Activated T-cell treated with anti-CD3 and anti-CD28 coated beads, Interleukin-2, amount 50 U/mL, for 48 hours (primary cell): ENCODE measurements around the gene EGFL7.

Source experiments
- DNase-seq, 2 experiments: peaks; one replicate each; pipeline ENCODE4 v3.0.0-alpha.2; 2020

EGFL7 gene

GRCh38 chr9:136673975-136674785 is 11.5 kb downstream of the EGFL7 start:
- no peak for DNase-seq

GRCh38 chr9:136674786-136675349 is 12.2 kb downstream of the EGFL7 start:
- DNase-seq = no peak

DNA sequence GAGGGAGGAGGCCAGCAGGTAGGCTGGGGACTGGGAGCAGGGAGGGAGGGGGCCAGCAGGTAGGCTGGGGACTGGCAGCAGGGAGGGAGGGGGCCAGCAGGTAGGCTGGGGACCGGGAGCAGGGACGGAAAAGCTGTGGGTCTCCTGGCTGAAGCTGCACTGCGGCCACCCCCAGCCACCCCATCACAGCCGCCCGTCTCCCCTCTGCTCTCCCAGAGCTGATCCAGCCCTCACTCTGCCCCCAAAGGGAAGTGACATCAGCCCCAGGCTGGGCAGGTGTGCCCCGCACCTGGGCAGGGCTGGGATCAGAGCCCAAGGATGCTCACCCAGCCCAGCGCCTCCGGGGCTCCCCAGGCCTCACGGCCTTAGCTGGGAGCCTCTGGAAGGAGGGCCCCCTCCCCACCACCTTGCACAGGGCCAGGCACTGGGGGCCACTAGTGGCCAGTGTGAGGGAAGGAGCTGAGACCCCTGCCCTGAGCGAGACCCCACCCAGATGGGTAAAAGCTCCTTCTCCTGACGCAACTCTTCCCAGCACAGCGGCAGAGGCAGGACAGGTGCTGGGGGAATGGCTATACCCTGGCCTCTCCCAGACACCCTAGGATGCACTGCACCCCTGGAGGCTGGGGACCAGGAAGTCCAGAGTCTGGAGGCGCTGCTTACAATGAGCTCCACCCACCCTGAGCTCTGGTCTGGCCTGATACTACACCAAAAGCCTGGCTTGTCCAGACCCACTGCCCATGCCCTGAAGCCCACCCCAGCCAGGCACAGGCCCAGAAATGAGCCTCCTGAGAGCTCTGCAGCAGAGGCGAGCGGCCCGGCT is 13.0 kb downstream of the EGFL7 start:
- DNase-seq = no peak

- no peak for DNase-seq
These were observed 13.6 kb downstream of the EGFL7 start for GRCh38 chr9:136676297-136676794.

- DNase-seq = no peak
These were observed 14.4 kb downstream of the EGFL7 start for GRCh38 chr9:136676920-136677686.

GRCh38 chr9:136678034-136678433 is 15.3 kb downstream of the EGFL7 start:
- DNase-seq = no peak

GRCh38 chr9:136678624-136679023 is 15.9 kb downstream of the EGFL7 start:
- DNase-seq = no peak

- no peak for DNase-seq
These were observed 16.8 kb downstream of the EGFL7 start for GRCh38 chr9:136679431-136679941.

GRCh38 chr9:136681029-136681428 is 18.3 kb downstream of the EGFL7 start:
- DNase-seq = no peak

DNA sequence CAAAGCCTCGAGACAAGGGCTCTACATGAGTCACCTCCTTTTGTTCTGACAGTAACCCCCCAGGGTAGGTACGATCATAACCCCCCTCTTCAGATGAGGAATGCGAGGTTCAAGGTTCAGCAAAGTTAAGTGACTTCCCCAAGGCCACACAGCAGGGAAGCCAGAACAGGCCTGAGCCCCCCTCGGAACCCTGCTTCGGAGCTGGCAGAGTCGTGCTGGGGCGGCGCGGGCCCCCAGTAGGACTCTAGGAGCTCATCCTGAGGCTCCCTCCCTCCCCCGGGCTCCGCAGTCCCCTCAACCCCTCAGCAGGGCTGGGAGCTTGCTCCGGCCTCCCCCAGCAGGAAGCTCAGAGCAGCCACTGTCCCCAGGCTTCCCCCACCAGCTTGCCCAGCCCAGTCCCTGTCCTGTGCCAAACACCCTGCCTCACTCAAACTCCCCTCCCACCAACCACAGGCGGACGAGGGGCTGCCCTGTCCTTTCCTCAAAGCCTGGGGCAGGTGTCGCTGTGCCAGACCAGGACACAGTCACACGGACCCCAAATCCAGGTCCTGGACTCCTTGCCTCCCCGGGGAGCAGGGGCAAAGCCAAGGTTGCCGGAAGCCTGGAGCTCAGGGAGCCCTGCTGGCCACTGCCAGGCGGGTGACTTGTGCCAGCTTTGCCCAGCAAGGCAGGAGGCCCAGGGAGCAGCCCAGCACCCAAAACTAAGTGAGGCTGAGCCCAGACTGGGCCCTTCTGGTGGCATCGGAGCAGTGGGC is 19.4 kb downstream of the EGFL7 start:
- no peak for DNase-seq

DNA sequence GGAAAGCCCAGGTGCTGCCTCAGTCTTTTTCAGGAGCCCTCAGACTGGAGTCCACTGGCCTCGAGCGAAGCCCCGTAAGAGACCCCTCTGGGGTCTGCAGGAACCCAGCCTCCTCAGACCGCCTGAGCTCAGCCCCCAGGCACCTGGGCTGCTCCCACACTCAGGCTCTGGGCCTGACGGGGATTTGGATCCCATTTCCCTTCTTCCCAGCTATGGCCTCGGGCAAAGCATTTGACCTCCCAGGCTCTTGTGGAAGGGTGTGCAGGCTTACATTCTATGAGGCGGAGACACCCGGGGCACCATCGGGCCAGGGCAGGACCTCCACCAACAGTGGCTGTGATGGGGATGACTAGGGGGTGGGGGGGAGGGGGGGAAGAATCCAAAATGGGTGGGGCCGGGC is 20.0 kb downstream of the EGFL7 start:
- DNase-seq = no peak

- DNase-seq = no peak
These were observed 20.5 kb downstream of the EGFL7 start for GRCh38 chr9:136683173-136683745.

- no peak for DNase-seq
These were observed 21.0 kb downstream of the EGFL7 start for GRCh38 chr9:136683755-136684154.

DNA sequence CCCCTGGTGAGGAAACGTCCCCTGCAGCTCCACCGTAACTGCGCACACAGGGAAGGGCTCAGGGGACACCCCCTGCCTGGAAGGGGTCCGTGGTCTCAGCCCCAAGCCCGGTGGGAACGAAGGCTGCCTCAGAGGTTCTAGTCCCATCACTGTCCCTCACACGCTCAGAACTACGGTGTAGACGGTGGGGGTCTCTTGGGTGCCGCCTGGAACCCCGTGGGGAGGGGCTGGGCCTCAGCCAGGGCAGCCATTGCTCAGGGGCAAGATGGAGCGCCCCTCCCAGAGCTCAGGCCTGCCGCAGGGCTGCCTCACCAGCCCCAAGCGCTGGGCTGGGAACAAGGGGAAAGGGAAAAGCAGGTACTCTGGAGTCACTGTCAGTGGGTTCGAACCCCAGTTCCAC is 21.6 kb downstream of the EGFL7 start:
- no peak for DNase-seq

DNA sequence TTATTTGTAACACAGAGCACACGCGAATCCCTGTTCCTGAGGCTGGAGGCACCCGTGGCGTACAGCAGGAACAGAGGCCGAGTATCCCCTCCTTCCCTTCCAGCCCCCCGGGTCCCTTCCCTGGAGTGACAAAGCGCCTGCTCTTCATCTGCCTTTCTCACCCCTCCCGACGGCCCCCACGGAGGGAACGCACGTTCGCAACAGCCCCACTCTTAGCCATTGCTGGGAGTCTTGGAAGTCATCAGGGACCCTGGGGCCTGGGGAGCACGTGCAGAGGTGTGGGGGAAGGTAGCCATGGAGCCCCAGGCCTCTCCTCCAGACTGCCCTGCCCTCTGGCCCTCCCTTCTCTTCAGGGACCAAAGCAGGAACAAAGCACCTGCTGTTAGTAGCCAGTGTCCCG is 22.1 kb downstream of the EGFL7 start:
- DNase-seq = no peak

- no peak for DNase-seq
These were observed 22.5 kb downstream of the EGFL7 start for GRCh38 chr9:136685216-136685615.

GRCh38 chr9:136685790-136686533 is 23.2 kb downstream of the EGFL7 start:
- DNase-seq = no peak

GRCh38 chr9:136686534-136686793 is 23.7 kb downstream of the EGFL7 start:
- DNase-seq = no peak

GRCh38 chr9:136686794-136687711 is 24.3 kb downstream of the EGFL7 start, which contains the start of gene AGPAT2:
Gene AGPAT2, minus strand, starts transcription at chr9:136687457. Its CDS starts 100 bp downstream, at chr9:136687357.
- peak; percentile 67 to 80 for DNase-seq
